Activated CD8-positive, alpha-beta T cell treated with anti-CD3 and anti-CD28 coated beads for 36 hours (primary cell): ENCODE data around the gene WARS2. TPM values are rescaled to one million over a fixed set of nuclear protein-coding genes. Genes with fewer than 3 reads are reported as not detected.
A peak's percentile ranks its signal among the peaks of the same experiment; 100 is the strongest.

Experiments
- ATAC-seq: fragments of 200-7000 bp; cut with Tn5 transposase; one replicate; pipeline ENCODE4 v1.10.0; 2021; ENCODE audit warnings: mild to moderate bottlenecking, moderate library complexity
- CTCF ChIA-PET: fragments of 350-600 bp; sonication (Branson Sonifier 250); formaldehyde crosslinking; loops from one replicate; lab custom pipeline; 2021; ENCODE audit warnings: antibody characterized with exemption; lab: Charles Lee
- POLR2A ChIA-PET: fragments of 350-600 bp; sonication (Branson Sonifier 250); formaldehyde crosslinking; loops from one replicate; lab custom pipeline; 2021; ENCODE audit warnings: antibody characterized with exemption; lab: Charles Lee
- DNase-seq: peaks from one replicate; pipeline ENCODE4 v3.0.0-alpha.2; 2020
- H3K27ac Mint-ChIP-seq: one replicate; pipeline ENCODE4 v1.8.0; 2021; ENCODE audit warnings: mild to moderate bottlenecking, mixed read lengths
- H3K27me3 Mint-ChIP-seq: one replicate; pipeline ENCODE4 v1.8.0; 2021; ENCODE audit warnings: mixed read lengths
- H3K36me3 Mint-ChIP-seq: one replicate; pipeline ENCODE4 v1.8.0; 2021; ENCODE audit warnings: low read depth, mixed read lengths
- H3K4me1 Mint-ChIP-seq: one replicate; pipeline ENCODE4 v1.8.0; 2021; ENCODE audit warnings: low read depth, mixed read lengths
- H3K4me3 Mint-ChIP-seq: one replicate; pipeline ENCODE4 v1.8.0; 2021; ENCODE audit warnings: mild to moderate bottlenecking, moderate library complexity, mixed read lengths
- H3K9me3 Mint-ChIP-seq: one replicate; pipeline ENCODE4 v1.8.0; 2021; ENCODE audit warnings: mixed read lengths
- intact Hi-C: fragments of 100-400 bp; cut with micrococcal nuclease; formaldehyde crosslinking; loops from one replicate; pipeline ENCODE4 v1.10.0; 2022
- total RNA-seq, 2 experiments: library from RNA; stranded (reverse); gene quantifications; one replicate each; pipeline ENCODE4 v1.2.3, GENCODE V29; 2021
- TF ChIP-seq, protein P1 (sequence below): fragments of 200-600 bp; IDR thresholded peaks from one replicate; pipeline ENCODE4 v1.8.0; 2022; ENCODE audit warnings: antibody characterized with exemption, mild to moderate bottlenecking

Gene WARS2
- total RNA-seq, 2 experiments from 2014 or later: 22.3 to 23.7 TPM

GRCh38 chr1:119009312-119009655, 131.2 kb downstream of the WARS2 start:
- peaks cover 24% of the 10 kb centered on the region for H3K36me3 Mint-ChIP-seq
- peaks cover 9% of the 10 kb centered on the region for H3K9me3 Mint-ChIP-seq
- peaks cover 10% of the 10 kb centered on the region for H3K4me1 Mint-ChIP-seq
- ATAC-seq (no peak), DNase-seq (no peak)
- ChIA-PET POLR2A (no interaction called here), CTCF (interaction anchor here (0.7 to 2.2 kb wide), 8 partner anchors 9 to 855 kb away, joined by 3 to 13 read pairs (median 3); no protein-coding TSS in a partner anchor)
- no peak overlapping the region for H3K4me3 Mint-ChIP-seq
- no peak overlapping the region for H3K27ac Mint-ChIP-seq
- TF ChIP-seq, protein P1, sequence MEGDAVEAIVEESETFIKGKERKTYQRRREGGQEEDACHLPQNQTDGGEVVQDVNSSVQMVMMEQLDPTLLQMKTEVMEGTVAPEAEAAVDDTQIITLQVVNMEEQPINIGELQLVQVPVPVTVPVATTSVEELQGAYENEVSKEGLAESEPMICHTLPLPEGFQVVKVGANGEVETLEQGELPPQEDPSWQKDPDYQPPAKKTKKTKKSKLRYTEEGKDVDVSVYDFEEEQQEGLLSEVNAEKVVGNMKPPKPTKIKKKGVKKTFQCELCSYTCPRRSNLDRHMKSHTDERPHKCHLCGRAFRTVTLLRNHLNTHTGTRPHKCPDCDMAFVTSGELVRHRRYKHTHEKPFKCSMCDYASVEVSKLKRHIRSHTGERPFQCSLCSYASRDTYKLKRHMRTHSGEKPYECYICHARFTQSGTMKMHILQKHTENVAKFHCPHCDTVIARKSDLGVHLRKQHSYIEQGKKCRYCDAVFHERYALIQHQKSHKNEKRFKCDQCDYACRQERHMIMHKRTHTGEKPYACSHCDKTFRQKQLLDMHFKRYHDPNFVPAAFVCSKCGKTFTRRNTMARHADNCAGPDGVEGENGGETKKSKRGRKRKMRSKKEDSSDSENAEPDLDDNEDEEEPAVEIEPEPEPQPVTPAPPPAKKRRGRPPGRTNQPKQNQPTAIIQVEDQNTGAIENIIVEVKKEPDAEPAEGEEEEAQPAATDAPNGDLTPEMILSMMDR: no peak
- peaks cover 66% of the 10 kb centered on the region for H3K27me3 Mint-ChIP-seq
- intact Hi-C loops: loop anchor here (5.0 kb wide), 1 partner anchor 857 kb away; no protein-coding TSS in a partner anchor

DNA sequence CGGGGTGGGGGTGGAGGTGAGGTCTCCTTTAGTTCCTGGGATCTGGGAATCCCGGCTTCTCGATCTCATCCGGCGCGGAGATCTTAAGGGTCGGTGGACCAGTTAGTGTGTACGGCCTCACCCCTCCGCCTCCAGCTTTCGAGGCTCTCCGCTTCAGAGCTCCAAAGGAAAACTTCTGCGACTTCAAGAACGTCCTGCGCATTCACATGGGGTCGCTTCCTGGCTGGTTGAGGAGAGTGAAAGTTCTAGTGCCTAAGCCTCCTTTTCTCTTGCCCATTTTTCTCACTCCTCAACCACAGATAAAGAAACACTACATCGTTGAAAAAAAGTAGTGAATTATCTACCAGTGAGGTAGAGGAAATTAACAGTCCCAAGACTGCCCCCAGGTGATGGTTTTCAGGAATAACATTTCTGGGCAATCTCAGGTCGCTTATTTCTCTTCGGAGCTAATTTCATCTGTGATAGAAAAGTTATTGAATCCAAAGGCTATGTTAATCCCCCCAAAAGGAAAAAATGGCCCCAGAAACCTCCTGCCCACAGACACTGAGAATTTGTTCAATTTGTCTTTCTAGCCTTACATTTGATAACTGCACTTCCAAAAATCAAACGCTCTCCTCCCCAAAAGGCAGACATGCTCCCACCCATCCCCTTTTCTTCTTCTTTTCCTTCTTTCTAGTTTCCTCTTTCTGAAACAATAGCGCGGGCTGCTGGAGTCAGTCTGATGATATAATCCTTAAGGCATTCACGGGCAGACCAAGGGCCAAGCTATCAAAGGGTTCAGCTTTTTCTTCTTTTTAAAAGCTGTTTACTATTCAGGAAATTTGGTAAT, 131.8 kb downstream of the WARS2 start:
- CTCF ChIA-PET: interaction anchor here (0.7 to 2.2 kb wide), 11 partner anchors 9 to 854 kb away, joined by 3 to 13 read pairs (median 3); no protein-coding TSS in a partner anchor
- no peak for DNase-seq
- H3K9me3 Mint-ChIP-seq: peaks cover 9% of the 10 kb centered on the region

GRCh38 chr1:119007670-119008482, 132.6 kb downstream of the WARS2 start:
- intact Hi-C loops: loop anchor here (5.0 kb wide), 1 partner anchor 856 kb away; no protein-coding TSS in a partner anchor
- ChIA-PET CTCF (interaction anchor here (1.0 to 2.2 kb wide), 9 partner anchors 18 to 854 kb away, joined by 3 to 13 read pairs (median 3); no protein-coding TSS in a partner anchor), POLR2A (no interaction called here)
- Mint-ChIP-seq H3K9me3 (peaks cover 9% of the 10 kb centered on the region), H3K4me3 (no peak overlapping the region), H3K27ac (no peak overlapping the region), H3K4me1 (peaks cover 10% of the 10 kb centered on the region), H3K36me3 (peaks cover 22% of the 10 kb centered on the region), H3K27me3 (peaks cover 80% of the 10 kb centered on the region)
- ATAC-seq (no peak), DNase-seq (no peak)
- TF ChIP-seq, protein P1: no peak

More for the DNA sequence above, 131.8 kb downstream of the WARS2 start:
- POLR2A ChIA-PET: no interaction called here
- peak; percentile 39 for ATAC-seq
- TF ChIP-seq, protein P1: peak; percentile 51
- Mint-ChIP-seq H3K36me3 (peaks cover 24% of the 10 kb centered on the region), H3K4me1 (peaks cover 10% of the 10 kb centered on the region), H3K27me3 (peaks cover 72% of the 10 kb centered on the region), H3K27ac (no peak overlapping the region), H3K4me3 (peak overlapping the region; percentile 23)
- intact Hi-C loops: loop anchor here (5.0 kb wide), 1 partner anchor 856 kb away; no protein-coding TSS in a partner anchor

GRCh38 chr1:119007339-119007669, 133.1 kb downstream of the WARS2 start:
- no peak for DNase-seq
- TF ChIP-seq, protein P1: no peak
- intact Hi-C loops: loop anchor here (5.0 kb wide), 1 partner anchor 855 kb away; no protein-coding TSS in a partner anchor
- Mint-ChIP-seq H3K4me3 (no peak overlapping the region), H3K36me3 (peaks cover 21% of the 10 kb centered on the region), H3K9me3 (peaks cover 9% of the 10 kb centered on the region), H3K27ac (no peak overlapping the region), H3K4me1 (peaks cover 10% of the 10 kb centered on the region), H3K27me3 (peaks cover 78% of the 10 kb centered on the region)
- ChIA-PET POLR2A (no interaction called here), CTCF (interaction anchor here (2.1 to 2.2 kb wide), 2 partner anchors 17 to 21 kb away, joined by 9 to 13 read pairs; no protein-coding TSS in a partner anchor)
- no peak for ATAC-seq
